IPS-20b (cell line): Measurements from ENCODE around the gene LMX1A.

Source experiments
- H3K27ac ChIP-seq: one replicate; pipeline ENCODE4 v1.5.1; 2013; ENCODE audit warnings: low read length
- H3K27me3 ChIP-seq: 2 replicates; pipeline ENCODE4 v1.6.1; 2013; ENCODE audit warnings: mild to moderate bottlenecking, low read length, inconsistent platforms; ENCODE audit not compliant: insufficient read depth
- H3K36me3 ChIP-seq: 2 replicates; pipeline ENCODE4 v1.6.1; 2013; ENCODE audit warnings: low read depth, mild to moderate bottlenecking, inconsistent platforms, low read length, moderate library complexity; ENCODE audit not compliant: insufficient read depth
- H3K4me1 ChIP-seq: 2 replicates; pipeline ENCODE4 v1.6.1; 2013; ENCODE audit warnings: mild to moderate bottlenecking, control low read depth, inconsistent platforms, low read length, moderate library complexity; ENCODE audit not compliant: insufficient read depth
- H3K4me3 ChIP-seq: 2 replicates; pipeline ENCODE4 v1.5.1; 2013; ENCODE audit warnings: mild to moderate bottlenecking, low read length, inconsistent platforms
- H3K9ac ChIP-seq: 2 replicates; pipeline ENCODE4 v1.6.1; 2013; ENCODE audit warnings: low read depth, mild to moderate bottlenecking, inconsistent platforms, low read length, moderate library complexity
- H3K9me3 ChIP-seq: 2 replicates; pipeline ENCODE4 v1.6.1; 2013; ENCODE audit warnings: mild to moderate bottlenecking, low read depth, low read length, inconsistent platforms; ENCODE audit not compliant: insufficient read depth

Gene LMX1A

DNA sequence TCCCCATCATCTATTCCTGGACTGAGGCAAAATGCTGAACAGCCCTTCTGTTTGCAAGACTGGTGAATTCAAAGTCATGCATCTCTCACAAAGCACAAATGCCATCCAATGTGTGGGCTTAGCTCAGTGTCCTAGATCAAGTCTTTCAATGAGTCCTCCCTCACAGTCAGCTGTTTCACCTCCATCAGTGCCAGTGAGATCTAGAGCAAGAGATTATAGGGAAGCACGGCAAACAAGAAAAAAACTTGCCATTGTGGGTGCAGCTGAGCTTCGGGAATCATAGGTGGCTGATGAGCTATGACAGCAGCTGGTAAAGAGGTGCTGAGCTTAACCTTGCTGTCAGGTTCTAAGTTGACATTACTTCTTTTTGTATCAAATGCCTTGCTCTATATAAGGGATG is 130.2 kb downstream of the LMX1A start:
- no peaks in the 10 kb centered on the region for H3K9me3 ChIP-seq
- H3K27ac ChIP-seq = no peak overlapping the region
- no peak overlapping the region for H3K9ac ChIP-seq
- no peak overlapping the region for H3K4me3 ChIP-seq
- H3K36me3 ChIP-seq = no peaks in the 10 kb centered on the region
- peaks cover 10% of the 10 kb centered on the region; the same call in 1 of the 2 replicates for H3K4me1 ChIP-seq
- H3K27me3 ChIP-seq = peaks cover under 1% of the 10 kb centered on the region; the same call in 1 of the 2 replicates

GRCh38 chr1:165225650-165226049 is 130.9 kb downstream of the LMX1A start:
- Histone ChIP-seq H3K27ac (no peak overlapping the region), H3K36me3 (no peaks in the 10 kb centered on the region), H3K9ac (no peak overlapping the region), H3K4me3 (no peak overlapping the region), H3K9me3 (no peaks in the 10 kb centered on the region), H3K4me1 (peaks cover 15% of the 10 kb centered on the region; the same call in 1 of the 2 replicates), H3K27me3 (no peaks in the 10 kb centered on the region; the same call in 1 of the 2 replicates)

DNA sequence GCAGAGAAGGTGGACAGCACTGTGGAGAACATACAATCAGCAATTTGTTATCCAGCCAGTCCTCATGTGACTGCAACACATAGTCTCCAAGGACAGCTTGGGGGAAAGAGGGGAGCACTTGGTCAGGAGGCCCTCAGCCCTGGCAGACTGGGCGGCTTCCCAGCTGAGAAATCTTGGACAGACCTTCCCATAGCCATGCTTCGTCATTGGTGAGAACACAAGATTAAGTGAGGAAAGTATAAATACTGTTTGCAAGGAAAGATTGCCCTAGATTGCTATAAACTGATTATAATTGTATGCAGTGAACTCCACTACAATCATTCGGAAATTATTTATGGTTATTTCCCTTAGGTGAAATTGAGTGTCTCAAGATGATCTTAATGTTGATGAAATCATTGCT is 131.5 kb downstream of the LMX1A start:
- H3K4me1 ChIP-seq = peaks cover 15% of the 10 kb centered on the region; the same call in 1 of the 2 replicates
- no peak overlapping the region for H3K9ac ChIP-seq
- H3K9me3 ChIP-seq = no peaks in the 10 kb centered on the region
- no peak overlapping the region for H3K27ac ChIP-seq
- no peaks in the 10 kb centered on the region; the same call in 1 of the 2 replicates for H3K27me3 ChIP-seq
- no peaks in the 10 kb centered on the region for H3K36me3 ChIP-seq
- H3K4me3 ChIP-seq = no peak overlapping the region

- Histone ChIP-seq H3K9me3 (no peaks in the 10 kb centered on the region), H3K27me3 (no peaks in the 10 kb centered on the region; the same call in 1 of the 2 replicates), H3K27ac (no peak overlapping the region), H3K4me3 (no peak overlapping the region), H3K9ac (no peak overlapping the region), H3K36me3 (no peaks in the 10 kb centered on the region), H3K4me1 (peaks cover 15% of the 10 kb centered on the region; the same call in 1 of the 2 replicates)
Observed at GRCh38 chr1:165224504-165224903, 132.0 kb downstream of the LMX1A start.

GRCh38 chr1:165222580-165222979 is 133.9 kb downstream of the LMX1A start:
- Histone ChIP-seq H3K4me1 (peaks cover 15% of the 10 kb centered on the region; the same call in 1 of the 2 replicates), H3K36me3 (no peaks in the 10 kb centered on the region), H3K4me3 (no peak overlapping the region), H3K9me3 (no peaks in the 10 kb centered on the region), H3K27ac (no peak overlapping the region), H3K9ac (no peak overlapping the region), H3K27me3 (peaks cover 7% of the 10 kb centered on the region)

GRCh38 chr1:165218731-165219130 is 137.8 kb downstream of the LMX1A start:
- Histone ChIP-seq H3K4me1 (peaks cover 33% of the 10 kb centered on the region), H3K4me3 (no peak overlapping the region), H3K36me3 (no peaks in the 10 kb centered on the region), H3K27ac (no peak overlapping the region), H3K9me3 (no peaks in the 10 kb centered on the region), H3K9ac (no peak overlapping the region), H3K27me3 (peaks cover 7% of the 10 kb centered on the region; the same call in 1 of the 2 replicates)

DNA sequence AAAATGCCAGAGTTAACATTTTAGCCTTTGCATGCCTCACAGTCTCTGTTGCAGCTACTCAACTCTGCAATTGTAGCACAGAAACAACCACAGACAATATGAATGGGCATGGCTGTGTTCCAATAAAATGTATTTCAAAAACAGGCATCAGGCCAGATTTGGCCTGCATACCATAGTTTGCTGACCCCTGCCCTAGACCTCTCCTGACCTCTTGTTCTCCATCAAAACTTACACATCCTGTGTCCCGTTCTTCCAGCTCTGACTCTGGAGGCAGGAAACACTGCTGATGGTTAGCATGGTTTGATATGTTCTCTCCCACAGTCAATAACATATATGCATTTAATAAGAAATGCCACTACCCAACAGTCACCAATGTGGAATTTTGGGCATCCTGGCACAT is 138.6 kb downstream of the LMX1A start:
- H3K36me3 ChIP-seq = no peaks in the 10 kb centered on the region
- H3K4me1 ChIP-seq = peaks cover 32% of the 10 kb centered on the region
- no peaks in the 10 kb centered on the region for H3K9me3 ChIP-seq
- H3K27ac ChIP-seq = no peak overlapping the region
- peaks cover 7% of the 10 kb centered on the region; the same call in 1 of the 2 replicates for H3K27me3 ChIP-seq
- H3K4me3 ChIP-seq = no peak overlapping the region
- no peak overlapping the region for H3K9ac ChIP-seq

DNA sequence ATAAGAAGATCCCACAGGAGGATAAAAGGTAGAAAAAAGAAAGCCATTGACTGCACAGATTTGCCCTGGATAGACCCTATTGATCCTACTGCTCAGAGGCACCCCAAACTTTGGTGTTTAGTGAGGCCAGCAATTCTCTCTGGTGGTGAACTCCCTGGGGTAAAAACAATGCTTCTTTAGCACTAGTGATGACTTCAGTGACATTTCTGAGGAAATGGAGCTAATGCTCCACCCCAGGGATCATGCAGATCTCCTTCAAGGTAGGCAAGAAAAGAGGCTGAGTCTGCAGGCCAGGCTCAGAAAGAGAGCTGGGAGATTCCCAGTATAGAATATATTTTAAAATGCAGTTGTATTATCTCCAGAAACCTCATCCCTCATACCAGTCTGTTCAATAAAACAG is 140.3 kb downstream of the LMX1A start:
- H3K4me3 ChIP-seq = no peak overlapping the region; the same call in 1 of the 2 replicates
- H3K27me3 ChIP-seq = peaks cover 7% of the 10 kb centered on the region; the same call in 1 of the 2 replicates

GRCh38 chr1:165215676-165216075 is 140.8 kb downstream of the LMX1A start:
- no peak overlapping the region for H3K27ac ChIP-seq
- no peak overlapping the region for H3K4me3 ChIP-seq
- peaks cover 7% of the 10 kb centered on the region; the same call in 1 of the 2 replicates for H3K27me3 ChIP-seq
- H3K4me1 ChIP-seq = peaks cover 18% of the 10 kb centered on the region
- no peaks in the 10 kb centered on the region for H3K36me3 ChIP-seq
- no peak overlapping the region for H3K9ac ChIP-seq
- H3K9me3 ChIP-seq = no peaks in the 10 kb centered on the region

More for the DNA sequence above, 140.3 kb downstream of the LMX1A start:
- H3K9me3 ChIP-seq = no peaks in the 10 kb centered on the region
- H3K27ac ChIP-seq = no peak overlapping the region
- no peak overlapping the region for H3K9ac ChIP-seq
- H3K4me1 ChIP-seq = peaks cover 22% of the 10 kb centered on the region
- no peaks in the 10 kb centered on the region for H3K36me3 ChIP-seq

DNA sequence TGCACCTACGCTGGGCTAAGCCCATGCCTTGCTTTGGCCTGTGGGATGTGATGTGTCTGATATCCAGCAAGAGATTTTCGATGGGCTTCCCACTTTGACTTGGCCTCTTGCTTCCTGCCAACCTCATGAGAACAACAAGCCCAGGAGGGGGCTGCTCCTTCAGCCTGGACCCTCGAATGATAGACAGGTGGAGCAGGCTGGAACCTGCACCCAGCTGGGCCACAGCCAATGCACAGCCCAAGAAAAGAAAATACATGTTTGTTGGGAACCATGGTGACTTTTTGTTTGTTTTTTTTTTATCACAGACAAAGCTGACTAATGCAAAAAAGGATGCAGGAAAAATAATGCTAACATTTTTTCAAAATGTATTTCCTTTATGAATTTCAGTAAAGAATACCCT is 144.3 kb downstream of the LMX1A start:
- Histone ChIP-seq H3K36me3 (no peaks in the 10 kb centered on the region), H3K9ac (no peak overlapping the region), H3K4me3 (no peak overlapping the region), H3K4me1 (peaks cover 14% of the 10 kb centered on the region), H3K27ac (no peak overlapping the region), H3K27me3 (no peaks in the 10 kb centered on the region), H3K9me3 (no peaks in the 10 kb centered on the region)

GRCh38 chr1:165207853-165208515 is 148.5 kb downstream of the LMX1A start:
- Histone ChIP-seq H3K27ac (no peak overlapping the region), H3K27me3 (no peaks in the 10 kb centered on the region), H3K4me3 (no peak overlapping the region), H3K4me1 (no peaks in the 10 kb centered on the region), H3K9me3 (no peaks in the 10 kb centered on the region), H3K36me3 (no peaks in the 10 kb centered on the region), H3K9ac (no peak overlapping the region)

GRCh38 chr1:165205145-165205544 is 151.4 kb downstream of the LMX1A start:
- no peaks in the 10 kb centered on the region for H3K4me1 ChIP-seq
- no peaks in the 10 kb centered on the region for H3K36me3 ChIP-seq
- no peak overlapping the region for H3K4me3 ChIP-seq
- H3K9me3 ChIP-seq = no peaks in the 10 kb centered on the region
- H3K27me3 ChIP-seq = no peaks in the 10 kb centered on the region
- H3K27ac ChIP-seq = no peak overlapping the region
- H3K9ac ChIP-seq = no peak overlapping the region
